GM12872 (cell line): ENCODE results near the gene YIF1B.

Experiments
- CTCF ChIP-seq: IDR thresholded peaks from 3 replicates; pipeline ENCODE4 v1.5.1; 2011; ENCODE audit warnings: low read depth, mild to moderate bottlenecking, low read length, moderate library complexity; ENCODE audit not compliant: insufficient read depth

The YIF1B gene

GRCh38 chr19:38284422-38284821, 31.3 kb downstream of the YIF1B start:
- no peak for TF ChIP-seq CTCF

GRCh38 chr19:38283271-38283670, 32.5 kb downstream of the YIF1B start:
- TF ChIP-seq CTCF, result no peak

GRCh38 chr19:38281811-38282566, 33.8 kb downstream of the YIF1B start:
- TF ChIP-seq CTCF, result no peak

GRCh38 chr19:38280030-38280921, 35.5 kb downstream of the YIF1B start:
- no peak for TF ChIP-seq CTCF

- no peak for TF ChIP-seq CTCF
Measured at GRCh38 chr19:38278751-38279150, 37.0 kb downstream of the YIF1B start.

- TF ChIP-seq CTCF, result no peak
Measured at GRCh38 chr19:38277969-38278680, 37.6 kb downstream of the YIF1B start.

- no peak for TF ChIP-seq CTCF
Measured at GRCh38 chr19:38277549-38277948, 38.2 kb downstream of the YIF1B start.
